CD4-positive, alpha-beta T cell treated with Interferon alpha-2 for 1 hour (primary cell): ENCODE measurements around the gene MYBPC1.

Source experiments
- DNase-seq, 2 donors: peaks; one replicate each; pipeline ENCODE4 v3.0.0-alpha.2; 2020 to 2022

MYBPC1 gene

GRCh38 chr12:101599771-101600484 is 5.2 kb downstream of the MYBPC1 start:
- no peak for DNase-seq

- DNase-seq = no peak
These were observed 9.4 kb downstream of the MYBPC1 start for GRCh38 chr12:101604132-101604531.

GRCh38 chr12:101607894-101608293 is 13.1 kb downstream of the MYBPC1 start:
- no peak for DNase-seq

- no peak for DNase-seq
These were observed 13.7 kb downstream of the MYBPC1 start for GRCh38 chr12:101608301-101609133.

GRCh38 chr12:101609198-101609597 is 14.4 kb downstream of the MYBPC1 start:
- no peak for DNase-seq

GRCh38 chr12:101612160-101612916 is 17.6 kb downstream of the MYBPC1 start:
- DNase-seq = no peak

- no peak for DNase-seq
These were observed 21.3 kb downstream of the MYBPC1 start for GRCh38 chr12:101616027-101616494.

- DNase-seq = no peak
These were observed 24.4 kb downstream of the MYBPC1 start for GRCh38 chr12:101619026-101619786.

- no peak for DNase-seq
These were observed 25.3 kb downstream of the MYBPC1 start for GRCh38 chr12:101619858-101620761.

- no peak for DNase-seq
These were observed 26.0 kb downstream of the MYBPC1 start for GRCh38 chr12:101620762-101621133.

GRCh38 chr12:101628676-101629075 is 33.9 kb downstream of the MYBPC1 start:
- no peak for DNase-seq

- DNase-seq = no peak
These were observed 40.0 kb downstream of the MYBPC1 start for GRCh38 chr12:101634724-101635123.

- DNase-seq = no peak
These were observed 43.2 kb downstream of the MYBPC1 start for GRCh38 chr12:101637936-101638335.

GRCh38 chr12:101642115-101643067 is 47.6 kb downstream of the MYBPC1 start:
- peak in 1 of 2 donors; percentile 21 for DNase-seq

- DNase-seq = no peak
These were observed 52.9 kb downstream of the MYBPC1 start for GRCh38 chr12:101647711-101648110.

GRCh38 chr12:101648195-101648594 is 53.4 kb downstream of the MYBPC1 start:
- DNase-seq = no peak

GRCh38 chr12:101650346-101651117 is 55.8 kb downstream of the MYBPC1 start:
- no peak for DNase-seq

GRCh38 chr12:101653030-101653429 is 58.3 kb downstream of the MYBPC1 start:
- DNase-seq = no peak

GRCh38 chr12:101653503-101653902 is 58.7 kb downstream of the MYBPC1 start:
- DNase-seq = no peak
